SK-N-SH treated with all-trans-retinoic acid at 6 μM for 48 hours (cell line): Measurements from ENCODE around the gene FBXW12.

ENCODE experiments used
- ARNTL ChIP-seq: fragments of 450-650 bp; formaldehyde crosslinking; IDR thresholded peaks from 2 replicates; pipeline ENCODE4 v1.5.0; 2020; ENCODE audit warnings: low read depth, mild to moderate bottlenecking, moderate library complexity, borderline replicate concordance
- CREB5 ChIP-seq: fragments of 250-450 bp; sonication (Bioruptor Pico); IDR thresholded peaks from 2 replicates; pipeline ENCODE4 v1.5.1; 2020; ENCODE audit warnings: low read depth, mild to moderate bottlenecking, moderate library complexity
- CSDC2 ChIP-seq: fragments of 250-450 bp; sonication (Bioruptor Pico); IDR thresholded peaks from 2 replicates; pipeline ENCODE4 v1.5.0; 2020; ENCODE audit warnings: mild to moderate bottlenecking, moderate library complexity
- ISL1 ChIP-seq: fragments of 250-450 bp; sonication (Bioruptor Pico); IDR thresholded peaks from 2 replicates; pipeline ENCODE4 v2.1.2; 2022; ENCODE audit warnings: mild to moderate bottlenecking, moderate library complexity
- PATZ1 ChIP-seq: fragments of 250-450 bp; sonication (Bioruptor Pico); IDR thresholded peaks from 2 replicates; pipeline ENCODE4 v1.8.0; 2020; ENCODE audit warnings: mild to moderate bottlenecking, moderate library complexity, borderline replicate concordance
- POU6F1 ChIP-seq: fragments of 250-450 bp; sonication (Bioruptor Pico); IDR thresholded peaks from 2 replicates; pipeline ENCODE4 v1.8.0; 2021; ENCODE audit warnings: low read depth, mild to moderate bottlenecking, moderate library complexity, borderline replicate concordance
- RARB ChIP-seq: fragments of 250-450 bp; sonication (Bioruptor Pico); IDR thresholded peaks from 2 replicates; pipeline ENCODE4 v1.8.0; 2021; ENCODE audit warnings: mild to moderate bottlenecking, moderate library complexity
- SNAI2 ChIP-seq: fragments of 250-450 bp; sonication (Bioruptor Pico); IDR thresholded peaks from 2 replicates; pipeline ENCODE4 v1.5.0; 2020; ENCODE audit warnings: mild to moderate bottlenecking, moderate library complexity
- TSHZ2 ChIP-seq: fragments of 250-450 bp; sonication (Bioruptor Pico); IDR thresholded peaks from 2 replicates; pipeline ENCODE4 v1.5.0; 2020; ENCODE audit warnings: mild to moderate bottlenecking, moderate library complexity
- ZC3H10 ChIP-seq: fragments of 250-450 bp; sonication (Bioruptor Pico); IDR thresholded peaks from 2 replicates; pipeline ENCODE4 v1.5.1; 2021; ENCODE audit warnings: mild to moderate bottlenecking, moderate library complexity
- ZFP30 ChIP-seq: fragments of 450-650 bp; formaldehyde crosslinking; IDR thresholded peaks from 2 replicates; pipeline ENCODE4 v1.5.0; 2022; ENCODE audit warnings: mild to moderate bottlenecking, moderate library complexity
- ZNF8 ChIP-seq: fragments of 450-650 bp; formaldehyde crosslinking; IDR thresholded peaks from 2 replicates; pipeline ENCODE4 v1.5.0; 2020; ENCODE audit warnings: mild to moderate bottlenecking, moderate library complexity

- TF ChIP-seq ISL1 (CRISPR knock-in tag) (no peak), CSDC2 (CRISPR knock-in tag) (no peak), TSHZ2 (CRISPR knock-in tag) (no peak), POU6F1 (no peak), ZFP30 (CRISPR knock-in tag) (no peak), ARNTL (CRISPR knock-in tag) (no peak), ZNF8 (CRISPR knock-in tag) (no peak), PATZ1 (no peak), RARB (CRISPR knock-in tag) (no peak), ZC3H10 (CRISPR knock-in tag) (no peak), SNAI2 (no peak), CREB5 (CRISPR knock-in tag) (no peak)
Observed at GRCh38 chr3:48402907-48403306, 30.9 kb downstream of the FBXW12 start.
